Body of pancreas (tissue), 4 donors: ENCODE data around the gene CYB561. TPM values are rescaled to one million over a fixed set of nuclear protein-coding genes. Genes with fewer than 3 reads are reported as not detected.
A peak's percentile ranks its signal among the peaks of the same experiment; 100 is the strongest.

ENCODE experiments used
- ATAC-seq: fragments of 150-250 bp; one replicate; pipeline ENCODE4 v1.9.1; 2016
- DNase-seq, 4 donors: peaks; one replicate each; pipeline ENCODE4 v3.0.0-alpha.2; 2019
- H3K27ac ChIP-seq, 4 donors: fragments of 200-600 bp; sonication (generic); 1 replicate in 3 of 4; 2 replicates in 1 of 4; pipeline versions ENCODE4 v1.5.1 to v1.6.1; 2016 to 2019; ENCODE audit warnings: mild to moderate bottlenecking in 1 of 4, mixed read lengths in 1 of 4, moderate library complexity in 1 of 4
- H3K27me3 ChIP-seq, 2 donors: fragments of 200-600 bp; sonication (generic); one replicate each; pipeline ENCODE4 v1.6.0; 2016; ENCODE audit warnings: mild to moderate bottlenecking in 1 of 2
- H3K36me3 ChIP-seq, 2 donors: fragments of 200-600 bp; sonication (generic); replicated peaks in 1 of 2; 2 replicates each; pipeline ENCODE4 v1.5.1; 2016; ENCODE audit warnings: low read depth in 2 of 2; ENCODE audit not compliant: insufficient read depth in 1 of 2
- H3K4me1 ChIP-seq: fragments of 200-600 bp; sonication (generic); one replicate; pipeline ENCODE4 v1.6.0; 2016
- H3K4me3 ChIP-seq, 2 donors: fragments of 200-600 bp; sonication (generic); 1 replicate in 1 of 2; 2 replicates in 1 of 2; pipeline ENCODE4 v1.5.1; 2016 to 2019
- H3K9me3 ChIP-seq, 3 donors: fragments of 200-600 bp; sonication (generic); 1 replicate in 2 of 3; 2 replicates in 1 of 3; pipeline ENCODE4 v1.5.1; 2016
- POLR2A ChIP-seq, 3 donors: fragments of 450-650 bp; IDR thresholded peaks; one replicate each; pipeline ENCODE4 v1.6.1; 2016; ENCODE audit warnings: antibody characterized with exemption in 3 of 3, mild to moderate bottlenecking in 2 of 3
- WGBS, 2 donors: methylation state at CpG; one replicate each; pipeline ENCODE4 v1.1.5; 2017; 5-methylcytosine and 5-hydroxymethylcytosine counted together
- intact Hi-C: fragments of 100-400 bp; cut with DNase I; formaldehyde crosslinking; loops from one replicate; pipeline ENCODE4 v1.15.1; 2023
- total RNA-seq, 2 donors: library from RNA; depleted of rRNA; stranded (reverse); fragments of >200 nt; gene quantifications; one replicate each; pipeline ENCODE4 v1.1.0, GENCODE V29; 2016
- TF ChIP-seq, protein P1 (sequence below), 7 experiments: fragments of 450-650 bp in 4 of 7; fragments of 200-600 bp in 3 of 7; sonication (generic) in 3 of 7; IDR thresholded peaks; one replicate each; pipeline ENCODE4 v1.5.1; 2016 to 2019; ENCODE audit warnings: antibody characterized with exemption in 7 of 7

Gene CYB561
- total RNA-seq, 2 donors from 2014 or later, result 61.5 to 137 TPM

DNA sequence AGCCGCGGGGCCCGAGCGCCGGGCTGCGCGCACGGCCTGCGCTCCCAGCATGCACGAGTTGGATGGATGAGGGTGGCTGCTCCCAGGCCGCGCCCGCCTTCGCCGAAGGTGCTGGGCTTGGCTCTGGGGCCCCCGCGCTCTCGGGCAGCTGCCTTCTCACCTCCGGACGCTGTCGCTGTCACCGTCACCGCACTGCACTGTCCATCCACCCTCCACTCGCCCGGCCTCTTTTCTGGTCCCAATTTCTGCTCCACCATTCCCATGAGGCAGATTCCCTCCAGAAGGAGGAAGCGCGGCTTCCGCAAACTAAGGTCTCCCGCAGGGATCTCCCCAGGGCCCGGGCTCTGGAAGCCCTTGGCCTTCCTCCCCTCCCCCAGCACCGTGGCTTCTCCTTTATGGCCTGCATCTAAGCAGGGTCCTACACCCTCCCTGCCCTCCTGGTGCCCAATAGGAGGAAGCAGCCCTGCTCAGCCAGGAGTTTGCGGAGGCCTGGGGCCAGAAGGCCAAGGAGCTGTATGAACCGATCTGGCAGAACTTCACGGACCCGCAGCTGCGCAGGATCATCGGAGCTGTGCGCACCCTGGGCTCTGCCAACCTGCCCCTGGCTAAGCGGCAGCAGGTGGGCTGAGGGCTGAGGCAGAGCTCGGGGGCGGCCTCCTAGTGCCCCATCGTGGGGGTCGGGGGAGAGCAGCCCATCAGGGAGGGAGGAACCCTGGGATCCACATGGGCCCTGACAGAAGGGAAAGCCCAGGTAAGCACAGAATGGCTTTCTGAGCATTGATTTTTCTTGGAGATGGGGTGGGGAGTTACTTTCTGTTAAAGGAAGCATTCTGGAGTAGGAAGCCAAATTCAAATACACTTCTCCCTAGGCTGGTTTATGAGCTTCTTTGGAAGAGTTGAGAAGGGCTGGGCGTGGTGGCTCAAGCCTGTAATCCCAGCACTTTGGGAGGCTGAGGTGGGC is 31.7 kb upstream of the CYB561 start:
- Histone ChIP-seq H3K36me3 (no peaks in the 10 kb centered on the region), H3K27ac (peak overlapping the region in 3 of 4 donors; percentile 36 to 88 (median 69)), H3K4me3 (no peak overlapping the region), H3K27me3 (no peaks in the 10 kb centered on the region), H3K9me3 (no peaks in the 10 kb centered on the region), H3K4me1 (peaks cover 53% of the 10 kb centered on the region)
- WGBS, 2 donors, result 20 to 26% methylated on average over 21 to 38 of the region's 44 CpGs
- TF ChIP-seq, protein P1, sequence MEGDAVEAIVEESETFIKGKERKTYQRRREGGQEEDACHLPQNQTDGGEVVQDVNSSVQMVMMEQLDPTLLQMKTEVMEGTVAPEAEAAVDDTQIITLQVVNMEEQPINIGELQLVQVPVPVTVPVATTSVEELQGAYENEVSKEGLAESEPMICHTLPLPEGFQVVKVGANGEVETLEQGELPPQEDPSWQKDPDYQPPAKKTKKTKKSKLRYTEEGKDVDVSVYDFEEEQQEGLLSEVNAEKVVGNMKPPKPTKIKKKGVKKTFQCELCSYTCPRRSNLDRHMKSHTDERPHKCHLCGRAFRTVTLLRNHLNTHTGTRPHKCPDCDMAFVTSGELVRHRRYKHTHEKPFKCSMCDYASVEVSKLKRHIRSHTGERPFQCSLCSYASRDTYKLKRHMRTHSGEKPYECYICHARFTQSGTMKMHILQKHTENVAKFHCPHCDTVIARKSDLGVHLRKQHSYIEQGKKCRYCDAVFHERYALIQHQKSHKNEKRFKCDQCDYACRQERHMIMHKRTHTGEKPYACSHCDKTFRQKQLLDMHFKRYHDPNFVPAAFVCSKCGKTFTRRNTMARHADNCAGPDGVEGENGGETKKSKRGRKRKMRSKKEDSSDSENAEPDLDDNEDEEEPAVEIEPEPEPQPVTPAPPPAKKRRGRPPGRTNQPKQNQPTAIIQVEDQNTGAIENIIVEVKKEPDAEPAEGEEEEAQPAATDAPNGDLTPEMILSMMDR (IDR thresholded peaks at IDR 0.05), result no peak
- intact Hi-C loops, result loop anchor here (5.0 kb wide), 1 partner anchor 40 kb away; no protein-coding TSS in a partner anchor
- peak in 1 of 4 donors; percentile 19 for DNase-seq
- ATAC-seq, result no peak

DNA sequence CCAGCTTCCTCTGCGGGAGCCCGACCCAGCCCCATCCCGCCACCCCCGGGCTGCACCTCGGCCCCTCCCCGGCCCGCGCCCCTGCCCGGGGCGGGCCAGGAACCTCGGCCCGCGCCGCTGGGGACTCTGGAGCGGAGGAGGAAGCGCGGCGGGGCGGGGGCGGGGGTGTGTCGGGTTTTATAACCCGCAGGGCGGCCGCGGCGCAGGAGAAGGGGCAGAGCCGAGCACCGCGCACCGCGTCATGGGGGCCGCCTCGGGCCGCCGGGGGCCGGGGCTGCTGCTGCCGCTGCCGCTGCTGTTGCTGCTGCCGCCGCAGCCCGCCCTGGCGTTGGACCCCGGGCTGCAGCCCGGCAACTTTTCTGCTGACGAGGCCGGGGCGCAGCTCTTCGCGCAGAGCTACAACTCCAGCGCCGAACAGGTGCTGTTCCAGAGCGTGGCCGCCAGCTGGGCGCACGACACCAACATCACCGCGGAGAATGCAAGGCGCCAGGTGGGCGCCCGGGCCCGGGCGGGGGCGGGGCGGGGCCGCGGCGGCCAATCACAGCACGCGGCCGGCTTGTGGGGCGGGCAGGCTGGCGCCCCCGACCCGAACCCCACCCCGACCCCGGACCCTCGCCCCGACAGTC is 30.9 kb upstream of the CYB561 start, which contains the start of gene ACE:
Gene ACE, plus strand, starts transcription at position 208 of the 626 bp plus-strand sequence. Its CDS starts 34 bp downstream, at position 242.
- WGBS, 2 donors, result 0% methylated on average over 43 of the region's 78 CpGs; no CpG with 5 or more reads in 1 of the 2 donors
- Histone ChIP-seq H3K9me3 (no peaks in the 10 kb centered on the region), H3K27me3 (no peaks in the 10 kb centered on the region), H3K36me3 (no peaks in the 10 kb centered on the region), H3K4me1 (peaks cover 53% of the 10 kb centered on the region), H3K27ac (peak within 1 kb of the TSS; percentile 36 to 88 (median 59)), H3K4me3 (no peak within 1 kb of the TSS)
- ATAC-seq, result peak; percentile 36
- no peak for TF ChIP-seq POLR2A (IDR thresholded peaks at IDR 0.05)
- TF ChIP-seq, protein P1 (IDR thresholded peaks at IDR 0.05), result peak in 1 of 7 experiments; percentile 8
- intact Hi-C loops, result loop anchor here (5.0 kb wide), 1 partner anchor 40 kb away; no protein-coding TSS in a partner anchor
- peak; percentile 41 to 65 (median 52) for DNase-seq

DNA sequence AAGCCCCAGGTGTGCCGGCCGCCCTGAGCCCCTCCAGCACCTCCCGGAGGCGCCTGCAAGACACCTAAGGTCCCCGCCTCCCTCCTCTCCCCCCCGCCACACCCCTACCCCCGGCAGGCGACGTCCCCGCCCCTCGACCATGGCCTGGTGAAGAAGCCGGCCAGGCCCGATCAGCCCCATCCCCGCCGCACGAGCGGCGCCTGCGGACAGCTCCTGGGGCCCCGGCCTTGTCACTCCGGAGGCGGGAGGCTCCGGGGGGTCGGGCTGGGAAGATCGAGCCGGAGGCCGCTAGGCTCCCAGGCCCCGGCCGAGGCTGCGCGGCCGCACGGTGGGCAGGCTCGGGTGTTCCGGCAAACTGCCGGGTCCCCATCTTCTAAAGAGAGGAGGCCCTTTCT is 30.4 kb upstream of the CYB561 start:
- H3K27me3 ChIP-seq, result no peaks in the 10 kb centered on the region
- ATAC-seq (no peak), DNase-seq (peak in 2 of 4 donors; percentile 16 to 30)
- H3K36me3 ChIP-seq, result no peaks in the 10 kb centered on the region
- peaks cover 53% of the 10 kb centered on the region for H3K4me1 ChIP-seq
- no peak overlapping the region for H3K4me3 ChIP-seq
- WGBS, 2 donors, result 35% methylated on average over 14 of the region's 36 CpGs; no CpG with 5 or more reads in 1 of the 2 donors
- H3K27ac ChIP-seq, result peak overlapping the region in 3 of 4 donors; percentile 49 to 88 (median 69)
- TF ChIP-seq POLR2A (IDR thresholded peaks at IDR 0.05), result peak in 1 of 3 donors; percentile 15
- TF ChIP-seq, protein P1 (IDR thresholded peaks at IDR 0.05), result no peak
- intact Hi-C loops, result loop anchor here (5.0 kb wide), 1 partner anchor 39 kb away; no protein-coding TSS in a partner anchor
- no peaks in the 10 kb centered on the region for H3K9me3 ChIP-seq

DNA sequence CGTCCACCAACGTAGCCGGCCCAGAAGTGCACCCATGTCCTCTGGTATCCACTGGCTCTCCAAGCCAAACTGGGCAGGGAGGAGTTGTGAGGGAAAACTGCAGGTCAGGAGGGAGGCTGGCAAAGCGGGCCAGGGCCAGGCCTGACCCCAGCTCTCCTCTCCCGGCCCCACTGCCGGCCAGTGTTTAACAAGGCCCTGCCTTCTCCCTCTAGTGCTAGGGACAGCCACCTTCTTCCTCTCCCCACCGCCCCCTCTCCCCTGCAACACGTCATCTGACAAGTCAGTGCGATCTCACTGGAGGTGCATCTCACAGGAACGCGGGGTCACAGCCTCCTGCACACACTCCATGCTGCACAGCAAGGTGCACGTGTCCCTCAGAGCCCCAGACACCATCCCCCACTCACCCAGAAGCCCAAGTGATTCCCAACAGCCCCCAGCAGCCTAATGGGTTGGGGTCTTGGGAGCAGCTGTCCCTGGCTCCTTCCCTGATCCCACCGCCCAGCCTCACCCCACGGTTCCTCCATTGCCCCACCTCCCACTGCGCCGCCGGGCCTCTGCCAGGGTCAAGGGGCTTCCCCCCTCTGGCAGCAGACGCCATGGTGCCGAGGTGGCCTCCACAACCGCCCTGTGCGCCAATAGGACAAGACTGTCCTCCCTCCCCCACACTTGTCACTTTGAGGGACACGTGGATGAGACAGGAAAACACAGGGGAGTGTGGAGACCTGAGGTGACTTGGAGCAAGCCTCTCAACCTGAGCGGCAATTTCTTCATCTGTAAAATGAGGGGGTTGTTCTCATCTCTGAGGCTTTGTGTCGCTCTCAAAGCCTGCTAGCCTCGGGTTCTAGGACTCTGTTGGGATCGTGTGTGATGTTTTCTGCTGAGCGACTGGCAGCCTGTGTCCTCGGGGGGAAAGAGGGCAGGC is 29.6 kb upstream of the CYB561 start:
- DNase-seq, result no peak
- H3K27ac ChIP-seq, result peak overlapping the region; percentile 15 to 88 (median 59)
- no peaks in the 10 kb centered on the region for H3K9me3 ChIP-seq
- TF ChIP-seq, protein P1 (IDR thresholded peaks at IDR 0.05), result no peak
- no peak for TF ChIP-seq POLR2A (IDR thresholded peaks at IDR 0.05)
- peaks cover 53% of the 10 kb centered on the region for H3K4me1 ChIP-seq
- 79 to 80% methylated on average over 26 to 28 of the region's 28 CpGs for WGBS, 2 donors
- no peaks in the 10 kb centered on the region for H3K36me3 ChIP-seq
- no peak overlapping the region for H3K4me3 ChIP-seq
- intact Hi-C loops, result loop anchor here (5.0 kb wide), 1 partner anchor 38 kb away; no protein-coding TSS in a partner anchor
- no peaks in the 10 kb centered on the region for H3K27me3 ChIP-seq
- ATAC-seq, result no peak
